SU-DHL-6 (cell line): ENCODE data around the gene PTTG1IP.
A peak's percentile ranks its signal among the peaks of the same experiment; 100 is the strongest.

Source experiments
- H2AFZ ChIP-seq: fragments of 200-600 bp; sonication (generic); 2 replicates; pipeline ENCODE4 v1.6.1; 2014; ENCODE audit warnings: low read depth, mild to moderate bottlenecking, moderate library complexity, mixed read lengths, antibody characterized with exemption, low read length; ENCODE audit not compliant: severe bottlenecking
- H3F3A ChIP-seq: fragments of 200-600 bp; shearing (Covaris generic); 2 replicates; pipeline ENCODE4 v1.6.0; 2016; ENCODE audit warnings: antibody characterized with exemption, mild to moderate bottlenecking; ENCODE audit not compliant: insufficient read depth
- H3K27ac ChIP-seq: fragments of 200-600 bp; sonication (generic); 2 replicates; pipeline ENCODE4 v1.5.1; 2016; ENCODE audit warnings: low read depth, mild to moderate bottlenecking, low read length, moderate library complexity, mixed read lengths
- H3K27me3 ChIP-seq: fragments of 200-600 bp; sonication (generic), shearing (Covaris generic); 2 replicates; pipeline ENCODE4 v1.6.0; 2014; ENCODE audit warnings: mild to moderate bottlenecking, low read length
- H3K36me3 ChIP-seq: fragments of 200-600 bp; sonication (generic); 2 replicates; pipeline ENCODE4 v1.6.1; 2014; ENCODE audit warnings: mild to moderate bottlenecking, low read length, mixed read lengths
- H3K4me2 ChIP-seq: fragments of 300-600, 200-600 bp; shearing (Covaris generic), sonication (generic); 2 replicates; pipeline ENCODE4 v1.6.0; 2014; ENCODE audit warnings: low read length, low read depth, mild to moderate bottlenecking; ENCODE audit not compliant: poor library complexity, severe bottlenecking
- H3K4me3 ChIP-seq: fragments of 200-600 bp; sonication (generic); 2 replicates; pipeline ENCODE4 v1.5.1; 2014; ENCODE audit warnings: antibody characterized with exemption, low read length, mild to moderate bottlenecking, mixed read lengths; ENCODE audit not compliant: insufficient read depth, poor library complexity, severe bottlenecking
- H3K79me2 ChIP-seq: fragments of 200-600 bp; sonication (generic); 2 replicates; pipeline ENCODE4 v1.6.1; 2014; ENCODE audit warnings: mild to moderate bottlenecking, low read length, moderate library complexity; ENCODE audit not compliant: insufficient read depth
- H3K9ac ChIP-seq: fragments of 200-600 bp; sonication (generic); 2 replicates; pipeline ENCODE4 v1.7.0; 2014; ENCODE audit warnings: mild to moderate bottlenecking, low read length
- H3K9me2 ChIP-seq: fragments of 200-600 bp; sonication (generic); replicated peaks from 2 replicates; pipeline ENCODE4 v1.6.1; 2014; ENCODE audit warnings: low read length; ENCODE audit not compliant: insufficient read depth
- H3K9me3 ChIP-seq: fragments of 200-600 bp; sonication (generic); 2 replicates; pipeline ENCODE4 v1.6.1; 2014; ENCODE audit warnings: low read length, mixed read lengths; ENCODE audit not compliant: insufficient read depth
- H4K20me1 ChIP-seq: fragments of 200-600 bp; sonication (generic); 2 replicates; pipeline ENCODE4 v1.6.1; 2014; ENCODE audit warnings: low read depth, mild to moderate bottlenecking, antibody characterized with exemption, low read length, moderate library complexity, mixed read lengths
- EZH2phosphoT487 ChIP-seq: fragments of 200-600 bp; sonication (generic), shearing (Covaris generic); conservative IDR thresholded peaks from 2 replicates; pipeline ENCODE4 v1.6.1; 2018; ENCODE audit warnings: mild to moderate bottlenecking, antibody characterized with exemption, low read length, moderate library complexity, mixed read lengths
- TF ChIP-seq, protein P1 (sequence below): fragments of 200-600 bp; sonication (generic); IDR thresholded peaks from one replicate; pipeline ENCODE4 v1.5.1; 2017; ENCODE audit warnings: antibody characterized with exemption, mild to moderate bottlenecking, low read length, moderate library complexity; ENCODE audit not compliant: insufficient read depth, poor library complexity, severe bottlenecking

Gene PTTG1IP

DNA sequence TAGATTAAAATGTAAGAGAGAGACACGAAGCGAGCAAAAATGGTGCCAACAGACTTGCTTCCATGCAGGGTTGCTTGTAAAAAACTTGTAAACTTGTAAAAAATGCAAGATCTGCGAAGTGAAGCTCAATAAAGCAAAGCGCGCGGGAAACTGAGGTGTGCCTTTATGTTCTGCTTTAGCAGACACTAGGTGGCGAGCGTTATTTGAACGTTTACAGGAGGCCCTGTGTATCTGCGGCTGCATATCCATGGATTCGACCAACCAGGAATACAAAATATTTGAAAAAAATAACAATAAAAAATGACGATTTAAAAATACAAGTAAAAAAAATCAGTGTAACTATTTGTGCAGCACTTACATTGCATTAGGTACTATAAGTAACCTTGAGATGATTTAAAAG lies 73.4 kb downstream of the PTTG1IP start:
- TF ChIP-seq EZH2phosphoT487: no peak
- TF ChIP-seq, protein P1, sequence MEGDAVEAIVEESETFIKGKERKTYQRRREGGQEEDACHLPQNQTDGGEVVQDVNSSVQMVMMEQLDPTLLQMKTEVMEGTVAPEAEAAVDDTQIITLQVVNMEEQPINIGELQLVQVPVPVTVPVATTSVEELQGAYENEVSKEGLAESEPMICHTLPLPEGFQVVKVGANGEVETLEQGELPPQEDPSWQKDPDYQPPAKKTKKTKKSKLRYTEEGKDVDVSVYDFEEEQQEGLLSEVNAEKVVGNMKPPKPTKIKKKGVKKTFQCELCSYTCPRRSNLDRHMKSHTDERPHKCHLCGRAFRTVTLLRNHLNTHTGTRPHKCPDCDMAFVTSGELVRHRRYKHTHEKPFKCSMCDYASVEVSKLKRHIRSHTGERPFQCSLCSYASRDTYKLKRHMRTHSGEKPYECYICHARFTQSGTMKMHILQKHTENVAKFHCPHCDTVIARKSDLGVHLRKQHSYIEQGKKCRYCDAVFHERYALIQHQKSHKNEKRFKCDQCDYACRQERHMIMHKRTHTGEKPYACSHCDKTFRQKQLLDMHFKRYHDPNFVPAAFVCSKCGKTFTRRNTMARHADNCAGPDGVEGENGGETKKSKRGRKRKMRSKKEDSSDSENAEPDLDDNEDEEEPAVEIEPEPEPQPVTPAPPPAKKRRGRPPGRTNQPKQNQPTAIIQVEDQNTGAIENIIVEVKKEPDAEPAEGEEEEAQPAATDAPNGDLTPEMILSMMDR: peak; percentile 59
- Histone ChIP-seq H3K27ac (no peak overlapping the region), H3K9ac (peak overlapping the region; percentile 92), H3K9me3 (no peaks in the 10 kb centered on the region), H2AFZ (no peak overlapping the region), H3K27me3 (no peaks in the 10 kb centered on the region), H3K9me2 (no peaks in the 10 kb centered on the region), H3K4me2 (peak overlapping the region; percentile 81), H3K36me3 (peaks cover 10% of the 10 kb centered on the region; the same call in 1 of the 2 replicates), H3K79me2 (peaks cover 71% of the 10 kb centered on the region), H3F3A (0 out of 2 replicates have a peak, but pooled peaks cover 7% of the 10 kb centered on the region), H3K4me3 (peak overlapping the region; percentile 95), H4K20me1 (peaks cover 17% of the 10 kb centered on the region; the same call in 1 of the 2 replicates)

DNA sequence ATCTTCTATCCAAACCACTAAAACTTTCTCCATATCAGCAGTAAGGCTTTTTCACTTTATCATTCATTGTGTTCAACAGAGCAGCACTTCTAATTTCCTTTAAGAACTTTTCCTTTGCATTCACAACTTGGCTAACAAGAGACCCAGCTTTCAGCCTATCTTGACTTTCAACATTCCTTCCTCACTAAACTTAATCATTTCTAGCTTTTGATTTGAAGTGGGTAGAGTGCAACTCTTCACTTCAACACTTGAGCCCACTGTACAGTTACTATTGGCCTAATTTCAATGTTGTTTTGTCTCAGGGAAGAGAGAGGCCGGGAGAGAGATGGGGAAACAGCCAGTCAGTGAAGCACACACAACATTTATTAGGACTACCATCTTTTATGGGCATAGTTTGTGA lies 73.8 kb downstream of the PTTG1IP start:
- Histone ChIP-seq H3K4me3 (peak overlapping the region; percentile 95), H3K9me3 (no peaks in the 10 kb centered on the region), H3F3A (0 out of 2 replicates have a peak, but pooled peaks cover 4% of the 10 kb centered on the region), H3K9ac (peak overlapping the region; percentile 92), H3K4me2 (peak overlapping the region; percentile 81), H2AFZ (no peak overlapping the region), H3K79me2 (peaks cover 75% of the 10 kb centered on the region), H3K36me3 (peaks cover 10% of the 10 kb centered on the region; the same call in 1 of the 2 replicates), H3K27me3 (no peaks in the 10 kb centered on the region), H3K27ac (no peak overlapping the region), H4K20me1 (peaks cover 17% of the 10 kb centered on the region; the same call in 1 of the 2 replicates), H3K9me2 (no peaks in the 10 kb centered on the region)
- TF ChIP-seq, protein P1: no peak
- TF ChIP-seq EZH2phosphoT487: no peak
